ENCODE data around the gene LRRC43.

DNA sequence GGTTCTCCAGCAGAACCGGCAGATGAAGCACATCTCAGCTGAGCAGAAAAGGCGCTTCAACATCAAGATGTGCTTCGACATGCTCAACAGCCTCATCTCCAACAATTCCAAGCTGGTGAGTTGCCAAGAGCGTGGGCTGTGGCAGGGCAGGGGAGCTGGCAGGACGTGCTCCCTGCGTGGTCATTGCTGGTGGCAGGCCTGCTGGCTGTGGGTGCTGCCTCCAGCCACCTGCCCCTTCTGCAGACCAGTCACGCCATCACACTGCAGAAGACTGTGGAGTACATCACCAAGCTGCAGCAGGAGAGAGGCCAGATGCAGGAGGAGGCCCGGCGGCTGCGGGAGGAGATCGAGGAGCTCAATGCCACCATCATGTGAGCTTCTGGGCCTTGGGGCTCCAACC, 44.7 kb upstream of the LRRC43 start:
- TF ChIP-seq, protein P1, sequence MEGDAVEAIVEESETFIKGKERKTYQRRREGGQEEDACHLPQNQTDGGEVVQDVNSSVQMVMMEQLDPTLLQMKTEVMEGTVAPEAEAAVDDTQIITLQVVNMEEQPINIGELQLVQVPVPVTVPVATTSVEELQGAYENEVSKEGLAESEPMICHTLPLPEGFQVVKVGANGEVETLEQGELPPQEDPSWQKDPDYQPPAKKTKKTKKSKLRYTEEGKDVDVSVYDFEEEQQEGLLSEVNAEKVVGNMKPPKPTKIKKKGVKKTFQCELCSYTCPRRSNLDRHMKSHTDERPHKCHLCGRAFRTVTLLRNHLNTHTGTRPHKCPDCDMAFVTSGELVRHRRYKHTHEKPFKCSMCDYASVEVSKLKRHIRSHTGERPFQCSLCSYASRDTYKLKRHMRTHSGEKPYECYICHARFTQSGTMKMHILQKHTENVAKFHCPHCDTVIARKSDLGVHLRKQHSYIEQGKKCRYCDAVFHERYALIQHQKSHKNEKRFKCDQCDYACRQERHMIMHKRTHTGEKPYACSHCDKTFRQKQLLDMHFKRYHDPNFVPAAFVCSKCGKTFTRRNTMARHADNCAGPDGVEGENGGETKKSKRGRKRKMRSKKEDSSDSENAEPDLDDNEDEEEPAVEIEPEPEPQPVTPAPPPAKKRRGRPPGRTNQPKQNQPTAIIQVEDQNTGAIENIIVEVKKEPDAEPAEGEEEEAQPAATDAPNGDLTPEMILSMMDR (IDR thresholded peaks at IDR 0.05) = no peak
- no peak for TF ChIP-seq POLR2A (IDR thresholded peaks at IDR 0.05)
